HEK293 (cell line): ENCODE results near the gene FAM136A.

ENCODE experiments used
- CTCF ChIA-PET: fragments of 350-600 bp; formaldehyde crosslinking; extraction: SDS; loops from one replicate; lab custom pipeline; 2021; ENCODE audit warnings: antibody characterized with exemption; lab: Yijun Ruan, JAX
- POLR2A ChIA-PET: fragments of 300-600 bp; formaldehyde crosslinking; extraction: SDS; loops from one replicate; lab custom pipeline; 2020; ENCODE audit warnings: antibody characterized with exemption, inconsistent platforms; lab: Yijun Ruan, JAX
- H3K27ac ChIP-seq: fragments of 200-500 bp; sonication (Bioruptor generic); 2 replicates; pipeline ENCODE4 v1.5.1; 2014; ENCODE audit warnings: low read depth, low read length, control low read depth, inconsistent platforms; ENCODE audit errors: extremely low read depth
- H3K36me3 ChIP-seq, 2 experiments: fragments of 200-500 bp in 1 of 2; sonication (Bioruptor generic) in 1 of 2; 1 replicate in 1 of 2; 2 replicates in 1 of 2; pipeline ENCODE4 v1.5.1; 2014 to 2017; ENCODE audit warnings: inconsistent platforms in 2 of 2, low read length in 2 of 2; ENCODE audit not compliant: control insufficient read depth in 2 of 2, insufficient read depth in 1 of 2
- H3K4me1 ChIP-seq: fragments of 200-500 bp; sonication (Bioruptor generic); 2 replicates; pipeline ENCODE4 v1.5.1; 2014; ENCODE audit warnings: mild to moderate bottlenecking, low read length, inconsistent platforms; ENCODE audit not compliant: control insufficient read depth, insufficient read depth
- H3K4me3 ChIP-seq: 2 replicates; pipeline ENCODE4 v1.5.1; 2011; ENCODE audit warnings: low read depth, mild to moderate bottlenecking, control low read depth, low read length, moderate library complexity
- H3K9me3 ChIP-seq: fragments of 200-500 bp; sonication (Bioruptor generic); 2 replicates; pipeline ENCODE4 v1.5.1; 2014; ENCODE audit warnings: low read depth, low read length, inconsistent platforms; ENCODE audit not compliant: control insufficient read depth, insufficient read depth
- EGR2 ChIP-seq: fragments of 450-650 bp; formaldehyde crosslinking; IDR thresholded peaks from 2 replicates; pipeline ENCODE4 v1.5.1; 2016; ENCODE audit warnings: low read depth, missing biosample characterization, missing genetic modification characterization
- HOXD13 ChIP-seq: sonication (generic); formaldehyde crosslinking; IDR thresholded peaks from 2 replicates; pipeline ENCODE4 v1.8.0; 2022; ENCODE audit warnings: missing genetic modification reagents, borderline replicate concordance
- SP7 ChIP-seq: fragments of 450-650 bp; formaldehyde crosslinking; IDR thresholded peaks from 2 replicates; pipeline ENCODE4 v1.5.1; 2016; ENCODE audit warnings: missing biosample characterization, missing genetic modification characterization
- YY1 ChIP-seq: fragments of 450-650 bp; formaldehyde crosslinking; IDR thresholded peaks from 2 replicates; pipeline ENCODE4 v1.5.1; 2018; ENCODE audit warnings: missing biosample characterization, missing genetic modification characterization
- ZFP69B ChIP-seq: fragments of 450-650 bp; formaldehyde crosslinking; IDR thresholded peaks from 2 replicates; pipeline ENCODE4 v1.5.1; 2016; ENCODE audit warnings: missing biosample characterization, missing genetic modification characterization
- ZNF23 ChIP-seq: fragments of 450-650 bp; formaldehyde crosslinking; IDR thresholded peaks from 2 replicates; pipeline ENCODE4 v1.5.1; 2016; ENCODE audit warnings: missing biosample characterization, missing genetic modification characterization, borderline replicate concordance
- ZNF335 ChIP-seq: fragments of 450-650 bp; formaldehyde crosslinking; conservative IDR thresholded peaks from 2 replicates; pipeline ENCODE4 v1.5.1; 2016; ENCODE audit warnings: missing biosample characterization, missing genetic modification characterization
- ZNF416 ChIP-seq: fragments of 450-650 bp; formaldehyde crosslinking; IDR thresholded peaks from 2 replicates; pipeline ENCODE4 v1.5.1; 2016; ENCODE audit warnings: missing biosample characterization, missing genetic modification characterization
- ZNF426 ChIP-seq: fragments of 450-650 bp; formaldehyde crosslinking; IDR thresholded peaks from 2 replicates; pipeline ENCODE4 v1.5.1; 2017; ENCODE audit warnings: missing biosample characterization, missing genetic modification characterization, mild to moderate bottlenecking, inconsistent platforms, moderate library complexity
- ZNF510 ChIP-seq: fragments of 450-650 bp; formaldehyde crosslinking; IDR thresholded peaks from 2 replicates; pipeline ENCODE4 v1.5.1; 2018; ENCODE audit warnings: mild to moderate bottlenecking, missing genetic modification characterization, missing biosample characterization; ENCODE audit not compliant: insufficient replicate concordance
- ZNF785 ChIP-seq: fragments of 450-650 bp; formaldehyde crosslinking; IDR thresholded peaks from 2 replicates; pipeline ENCODE4 v1.5.1; 2016; ENCODE audit warnings: missing biosample characterization, missing genetic modification characterization
- TF ChIP-seq, protein P1 (sequence below): fragments of 450-650 bp; formaldehyde crosslinking; IDR thresholded peaks from 2 replicates; pipeline ENCODE4 v1.5.1; 2016; ENCODE audit warnings: missing biosample characterization, missing genetic modification characterization
- TF ChIP-seq, protein P2 (sequence below): fragments of 450-650 bp; formaldehyde crosslinking; IDR thresholded peaks from 2 replicates; pipeline ENCODE4 v1.5.1; 2016; ENCODE audit warnings: missing biosample characterization, missing genetic modification characterization
- TF ChIP-seq, protein P3 (sequence below): fragments of 450-650 bp; formaldehyde crosslinking; IDR thresholded peaks from 2 replicates; pipeline ENCODE4 v1.5.1; 2016; ENCODE audit warnings: missing biosample characterization, missing genetic modification characterization, low read depth
- TF ChIP-seq, protein P4 (sequence below): fragments of 450-650 bp; formaldehyde crosslinking; IDR thresholded peaks from 2 replicates; pipeline ENCODE4 v1.5.1; 2017; ENCODE audit warnings: missing biosample characterization, missing genetic modification characterization

Gene FAM136A

DNA sequence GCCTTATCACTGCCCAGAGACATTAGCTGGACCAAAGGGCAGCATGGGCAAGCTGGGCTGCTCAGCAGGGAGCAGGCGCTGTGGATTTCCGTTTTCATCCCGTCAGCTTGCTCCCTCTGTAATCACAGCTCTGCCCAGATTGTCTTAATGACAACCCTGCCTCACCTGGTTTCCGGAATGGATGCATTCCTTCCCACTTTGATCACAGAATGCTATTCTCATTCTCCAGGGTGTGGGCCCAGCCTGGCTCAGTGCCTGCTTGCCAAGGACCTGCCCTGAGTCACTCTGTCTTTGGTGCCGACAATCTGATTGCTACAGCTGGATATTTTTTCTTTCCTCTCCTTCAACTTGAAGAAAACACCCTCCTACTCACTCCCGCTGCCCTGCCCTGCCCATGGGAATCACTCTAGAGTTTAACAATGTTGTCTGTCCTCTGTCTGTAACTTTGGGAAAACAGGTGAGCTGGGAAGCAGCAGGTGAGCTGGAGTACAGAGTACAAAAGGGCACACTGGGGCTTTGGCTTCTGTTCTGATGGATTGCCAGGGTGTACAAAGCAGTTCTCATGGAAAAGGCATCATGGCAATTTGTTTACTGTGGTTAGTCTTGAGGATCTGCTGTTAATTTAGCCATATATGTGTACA is 27.2 kb upstream of the FAM136A start (continued):
- TF ChIP-seq, protein P1, sequence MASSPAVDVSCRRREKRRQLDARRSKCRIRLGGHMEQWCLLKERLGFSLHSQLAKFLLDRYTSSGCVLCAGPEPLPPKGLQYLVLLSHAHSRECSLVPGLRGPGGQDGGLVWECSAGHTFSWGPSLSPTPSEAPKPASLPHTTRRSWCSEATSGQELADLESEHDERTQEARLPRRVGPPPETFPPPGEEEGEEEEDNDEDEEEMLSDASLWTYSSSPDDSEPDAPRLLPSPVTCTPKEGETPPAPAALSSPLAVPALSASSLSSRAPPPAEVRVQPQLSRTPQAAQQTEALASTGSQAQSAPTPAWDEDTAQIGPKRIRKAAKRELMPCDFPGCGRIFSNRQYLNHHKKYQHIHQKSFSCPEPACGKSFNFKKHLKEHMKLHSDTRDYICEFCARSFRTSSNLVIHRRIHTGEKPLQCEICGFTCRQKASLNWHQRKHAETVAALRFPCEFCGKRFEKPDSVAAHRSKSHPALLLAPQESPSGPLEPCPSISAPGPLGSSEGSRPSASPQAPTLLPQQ (tag by site-specific recombination) = peak; percentile 94
- peak; percentile 84 for TF ChIP-seq ZFP69B (tag by site-specific recombination)
- TF ChIP-seq YY1 (tag by site-specific recombination) = no peak
- TF ChIP-seq, protein P2, sequence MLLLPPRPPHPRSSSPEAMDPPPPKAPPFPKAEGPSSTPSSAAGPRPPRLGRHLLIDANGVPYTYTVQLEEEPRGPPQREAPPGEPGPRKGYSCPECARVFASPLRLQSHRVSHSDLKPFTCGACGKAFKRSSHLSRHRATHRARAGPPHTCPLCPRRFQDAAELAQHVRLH (tag by site-specific recombination) = no peak
- peak; percentile 81 for TF ChIP-seq SP7 (tag by site-specific recombination)
- TF ChIP-seq EGR2 (tag by site-specific recombination) = 0 out of 2 replicates have a peak, but pooled peaks have one; percentile 11
- TF ChIP-seq ZNF416 (tag by site-specific recombination) = no peak
- TF ChIP-seq, all 188 proteins: peak for 4

DNA sequence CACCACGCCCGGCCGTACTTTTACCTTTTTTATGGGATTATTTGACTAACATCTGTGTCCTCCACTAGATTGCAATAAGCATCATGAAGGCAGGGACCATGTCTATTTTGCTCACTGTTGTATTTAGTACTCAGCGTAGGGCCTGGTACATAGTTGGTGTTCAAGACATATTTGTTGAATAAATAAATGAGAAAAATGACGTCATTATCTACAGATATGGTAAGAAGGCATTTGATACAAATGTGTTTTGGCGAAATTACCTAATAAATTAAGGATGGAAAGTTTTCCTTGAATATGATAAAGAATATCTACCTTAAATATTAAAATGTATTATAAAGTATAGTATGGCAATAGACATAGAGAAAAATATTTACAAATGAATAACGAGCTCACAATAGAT is 24.0 kb upstream of the FAM136A start:
- TF ChIP-seq ZNF23 (no peak), ZNF510 (tag by site-specific recombination) (no peak)
- TF ChIP-seq, protein P3, sequence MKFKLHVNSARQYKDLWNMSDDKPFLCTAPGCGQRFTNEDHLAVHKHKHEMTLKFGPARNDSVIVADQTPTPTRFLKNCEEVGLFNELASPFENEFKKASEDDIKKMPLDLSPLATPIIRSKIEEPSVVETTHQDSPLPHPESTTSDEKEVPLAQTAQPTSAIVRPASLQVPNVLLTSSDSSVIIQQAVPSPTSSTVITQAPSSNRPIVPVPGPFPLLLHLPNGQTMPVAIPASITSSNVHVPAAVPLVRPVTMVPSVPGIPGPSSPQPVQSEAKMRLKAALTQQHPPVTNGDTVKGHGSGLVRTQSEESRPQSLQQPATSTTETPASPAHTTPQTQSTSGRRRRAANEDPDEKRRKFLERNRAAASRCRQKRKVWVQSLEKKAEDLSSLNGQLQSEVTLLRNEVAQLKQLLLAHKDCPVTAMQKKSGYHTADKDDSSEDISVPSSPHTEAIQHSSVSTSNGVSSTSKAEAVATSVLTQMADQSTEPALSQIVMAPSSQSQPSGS (tag by site-specific recombination) = peak; percentile 71
- TF ChIP-seq, all 188 proteins: peak for 1
- Histone ChIP-seq H3K4me3 (no peak overlapping the region), H3K27ac (no peak overlapping the region), H3K9me3 (no peaks in the 10 kb centered on the region), H3K36me3 (no peaks in the 10 kb centered on the region), H3K4me1 (no peaks in the 10 kb centered on the region; the same call in 1 of the 2 replicates)
- ChIA-PET POLR2A (no interaction called here), CTCF (no interaction called here)

DNA sequence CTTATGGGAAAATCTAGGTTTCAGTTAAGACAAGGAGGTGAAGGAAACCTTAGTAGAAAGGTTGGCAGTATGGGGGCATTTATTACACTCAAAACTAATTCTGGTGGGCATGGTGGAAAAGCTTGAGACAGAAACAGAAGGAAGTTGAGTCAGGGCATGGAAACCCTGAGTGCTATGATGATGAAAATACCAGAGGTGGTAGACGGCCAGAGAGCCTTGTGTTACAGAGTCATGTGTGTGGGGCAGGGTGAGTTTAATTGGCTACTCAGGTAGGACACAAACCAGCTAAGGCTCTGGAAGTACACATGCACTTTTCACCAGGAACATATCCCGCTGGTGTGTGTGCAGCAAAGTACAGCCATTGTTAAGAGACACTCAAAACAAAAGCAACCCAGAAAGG is 20.7 kb upstream of the FAM136A start:
- no peak overlapping the region for H3K4me3 ChIP-seq
- no peaks in the 10 kb centered on the region for H3K4me1 ChIP-seq
- CTCF ChIA-PET = interaction anchor here (0.7 to 2.5 kb wide), 3 partner anchors 19 to 540 kb away, joined by 3 to 15 read pairs (median 3); no protein-coding TSS in a partner anchor
- POLR2A ChIA-PET = no interaction called here
- H3K9me3 ChIP-seq = no peaks in the 10 kb centered on the region
- no peaks in the 10 kb centered on the region for H3K36me3 ChIP-seq
- TF ChIP-seq HOXD13 (CRISPR knock-in tag) = no peak
- H3K27ac ChIP-seq = no peak overlapping the region

DNA sequence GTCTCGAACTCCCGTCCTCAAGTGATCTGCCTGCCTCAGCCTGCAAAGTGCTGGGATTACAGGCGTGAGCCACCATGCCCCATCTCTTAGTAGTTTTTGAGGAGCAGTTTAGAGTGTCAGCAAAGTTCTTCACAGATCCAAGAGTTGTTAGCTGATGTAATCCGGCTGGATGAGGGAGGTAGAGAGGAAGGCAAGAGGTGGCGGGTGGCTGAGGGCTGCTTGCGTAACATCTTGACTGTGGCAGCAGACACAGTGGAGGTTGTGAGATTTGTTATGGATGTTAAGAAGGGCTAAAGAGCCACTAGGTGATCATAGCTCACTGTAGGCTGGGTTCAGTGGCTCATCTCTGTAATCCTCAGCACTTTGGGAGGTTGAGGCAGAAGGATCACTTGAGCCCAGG is 19.5 kb upstream of the FAM136A start:
- POLR2A ChIA-PET = no interaction called here
- no peaks in the 10 kb centered on the region for H3K9me3 ChIP-seq
- no peak overlapping the region for H3K4me3 ChIP-seq
- H3K36me3 ChIP-seq = no peaks in the 10 kb centered on the region
- TF ChIP-seq ZNF335 (tag by site-specific recombination) (0 out of 2 replicates have a peak, but pooled peaks have one; percentile 12), ZNF785 (tag by site-specific recombination) (no peak), ZNF426 (no peak)
- TF ChIP-seq, protein P4, sequence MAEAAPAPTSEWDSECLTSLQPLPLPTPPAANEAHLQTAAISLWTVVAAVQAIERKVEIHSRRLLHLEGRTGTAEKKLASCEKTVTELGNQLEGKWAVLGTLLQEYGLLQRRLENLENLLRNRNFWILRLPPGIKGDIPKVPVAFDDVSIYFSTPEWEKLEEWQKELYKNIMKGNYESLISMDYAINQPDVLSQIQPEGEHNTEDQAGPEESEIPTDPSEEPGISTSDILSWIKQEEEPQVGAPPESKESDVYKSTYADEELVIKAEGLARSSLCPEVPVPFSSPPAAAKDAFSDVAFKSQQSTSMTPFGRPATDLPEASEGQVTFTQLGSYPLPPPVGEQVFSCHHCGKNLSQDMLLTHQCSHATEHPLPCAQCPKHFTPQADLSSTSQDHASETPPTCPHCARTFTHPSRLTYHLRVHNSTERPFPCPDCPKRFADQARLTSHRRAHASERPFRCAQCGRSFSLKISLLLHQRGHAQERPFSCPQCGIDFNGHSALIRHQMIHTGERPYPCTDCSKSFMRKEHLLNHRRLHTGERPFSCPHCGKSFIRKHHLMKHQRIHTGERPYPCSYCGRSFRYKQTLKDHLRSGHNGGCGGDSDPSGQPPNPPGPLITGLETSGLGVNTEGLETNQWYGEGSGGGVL = peak; percentile 14; the same call in 1 of the 2 replicates
- TF ChIP-seq, all 188 proteins: peak for 2
- H3K27ac ChIP-seq = no peak overlapping the region
- CTCF ChIA-PET = no interaction called here
- no peaks in the 10 kb centered on the region for H3K4me1 ChIP-seq
